ENCODE measurements around the gene SMIM8. TPM values are rescaled to one million over a fixed set of nuclear protein-coding genes. Genes with fewer than 3 reads are reported as not detected.

SMIM8 gene
- total and polyA plus RNA-seq, 2 experiments from 2014 or later, result 6.5 to 9.5 TPM

GRCh38 chr6:87277123-87277522 lies 45.3 kb upstream of the SMIM8 start:
- no peaks in the 10 kb centered on the region for H3K27me3 ChIP-seq
- H3K4me2 ChIP-seq, result no peak overlapping the region
- no peak overlapping the region for H3K27ac ChIP-seq
- TF ChIP-seq EZH2phosphoT487 (IDR thresholded peaks at IDR 0.05; ENCODE audit: low read depth, severe bottlenecking, unreplicated experiment) (no peak), EZH2 (IDR thresholded peaks at IDR 0.05; ENCODE audit: borderline replicate concordance) (no peak), CTCF (IDR thresholded peaks at IDR 0.05; ENCODE audit: poor library complexity) (peak; percentile 33)
- no peaks in the 10 kb centered on the region for H3K36me3 ChIP-seq (replicated peaks; ENCODE audit: insufficient read depth, low read depth)
- H3K9me3 ChIP-seq (ENCODE audit: low read depth), result no peaks in the 10 kb centered on the region
- H2AFZ ChIP-seq, result no peak overlapping the region
- H4K20me1 ChIP-seq (ENCODE audit: insufficient read depth, poor library complexity, severe bottlenecking), result no peaks in the 10 kb centered on the region
- H3K4me1 ChIP-seq (ENCODE audit: insufficient read depth), result no peaks in the 10 kb centered on the region
- H3K79me2 ChIP-seq, result no peaks in the 10 kb centered on the region
- H3K9me2 ChIP-seq (replicated peaks; ENCODE audit: insufficient read depth), result no peaks in the 10 kb centered on the region
- DNase-seq (ENCODE audit: low spot score), result no peak
- H3K4me3 ChIP-seq, result no peak overlapping the region

- no peak for DNase-seq (ENCODE audit: low spot score)
- H3K79me2 ChIP-seq, result no peaks in the 10 kb centered on the region
- no peak overlapping the region for H3K4me3 ChIP-seq
- WGBS (ENCODE audit: low lambda C conversion rate, missing lambda C conversion rate), result 67% methylated on average over 2 of the region's 2 CpGs
- no peaks in the 10 kb centered on the region for H3K27me3 ChIP-seq
- H3K27ac ChIP-seq, result no peak overlapping the region
- TF ChIP-seq EZH2phosphoT487 (IDR thresholded peaks at IDR 0.05; ENCODE audit: low read depth, severe bottlenecking, unreplicated experiment), result no peak
- TF ChIP-seq CTCF (IDR thresholded peaks at IDR 0.05; ENCODE audit: poor library complexity), result no peak
- TF ChIP-seq EZH2 (IDR thresholded peaks at IDR 0.05; ENCODE audit: borderline replicate concordance), result no peak
- no peaks in the 10 kb centered on the region for H3K9me3 ChIP-seq (ENCODE audit: low read depth)
- no peaks in the 10 kb centered on the region for H3K9me2 ChIP-seq (replicated peaks; ENCODE audit: insufficient read depth)
- no peaks in the 10 kb centered on the region for H3K4me1 ChIP-seq (ENCODE audit: insufficient read depth)
- H4K20me1 ChIP-seq (ENCODE audit: insufficient read depth, poor library complexity, severe bottlenecking), result no peaks in the 10 kb centered on the region
- H3K4me2 ChIP-seq, result no peak overlapping the region
- no peak overlapping the region for H2AFZ ChIP-seq
- no peaks in the 10 kb centered on the region for H3K36me3 ChIP-seq (replicated peaks; ENCODE audit: insufficient read depth, low read depth)
These were observed 43.2 kb upstream of the SMIM8 start for GRCh38 chr6:87279196-87279595.

- H3K27ac ChIP-seq, result no peak overlapping the region
- no peak overlapping the region for H2AFZ ChIP-seq
- H4K20me1 ChIP-seq (ENCODE audit: insufficient read depth, poor library complexity, severe bottlenecking), result no peaks in the 10 kb centered on the region
- no peak overlapping the region for H3K4me3 ChIP-seq
- no peaks in the 10 kb centered on the region for H3K9me2 ChIP-seq (replicated peaks; ENCODE audit: insufficient read depth)
- H3K27me3 ChIP-seq, result no peaks in the 10 kb centered on the region
- H3K9me3 ChIP-seq (ENCODE audit: low read depth), result no peaks in the 10 kb centered on the region
- no peaks in the 10 kb centered on the region for H3K79me2 ChIP-seq
- H3K4me2 ChIP-seq, result no peak overlapping the region
- TF ChIP-seq EZH2phosphoT487 (IDR thresholded peaks at IDR 0.05; ENCODE audit: low read depth, severe bottlenecking, unreplicated experiment), result no peak
- TF ChIP-seq EZH2 (IDR thresholded peaks at IDR 0.05; ENCODE audit: borderline replicate concordance), result no peak
- no peak for TF ChIP-seq CTCF (IDR thresholded peaks at IDR 0.05; ENCODE audit: poor library complexity)
- whole genome bisulfite sequencing (ENCODE audit: low lambda C conversion rate, missing lambda C conversion rate), result 77% methylated on average over 1 of the region's 1 CpG
- H3K36me3 ChIP-seq (replicated peaks; ENCODE audit: insufficient read depth, low read depth), result no peaks in the 10 kb centered on the region
- H3K4me1 ChIP-seq (ENCODE audit: insufficient read depth), result no peaks in the 10 kb centered on the region
- no peak for DNase-seq (ENCODE audit: low spot score)
These were observed 41.0 kb upstream of the SMIM8 start for GRCh38 chr6:87281426-87281825.

GRCh38 chr6:87282743-87283142 lies 39.6 kb upstream of the SMIM8 start:
- Histone ChIP-seq H3K79me2 (no peaks in the 10 kb centered on the region), H2AFZ (no peak overlapping the region), H4K20me1 (ENCODE audit: insufficient read depth, poor library complexity, severe bottlenecking) (no peaks in the 10 kb centered on the region), H3K27me3 (no peaks in the 10 kb centered on the region), H3K4me1 (ENCODE audit: insufficient read depth) (no peaks in the 10 kb centered on the region), H3K9me2 (replicated peaks; ENCODE audit: insufficient read depth) (no peaks in the 10 kb centered on the region), H3K9me3 (ENCODE audit: low read depth) (no peaks in the 10 kb centered on the region), H3K36me3 (replicated peaks; ENCODE audit: insufficient read depth, low read depth) (no peaks in the 10 kb centered on the region), H3K27ac (no peak overlapping the region), H3K4me2 (no peak overlapping the region), H3K4me3 (no peak overlapping the region)
- 96% methylated on average over 1 of the region's 1 CpG for WGBS (ENCODE audit: low lambda C conversion rate, missing lambda C conversion rate)
- no peak for TF ChIP-seq CTCF (IDR thresholded peaks at IDR 0.05; ENCODE audit: poor library complexity)
- no peak for TF ChIP-seq EZH2phosphoT487 (IDR thresholded peaks at IDR 0.05; ENCODE audit: low read depth, severe bottlenecking, unreplicated experiment)
- TF ChIP-seq EZH2 (IDR thresholded peaks at IDR 0.05; ENCODE audit: borderline replicate concordance), result no peak
- DNase-seq (ENCODE audit: low spot score), result no peak

Data from hepatocyte (in vitro differentiated cells).